Endodermal cell (in vitro differentiated cells): Measurements from ENCODE around the gene SPIN1. TPM values are rescaled to one million over a fixed set of nuclear protein-coding genes. Genes with fewer than 3 reads are reported as not detected.

Source experiments
- DNase-seq: peaks from one replicate; pipeline ENCODE4 v3.0.0-alpha.2; 2017
- H3K27ac ChIP-seq: 2 replicates; pipeline ENCODE4 v1.5.1; 2013; ENCODE audit warnings: mild to moderate bottlenecking, low read depth, low read length, moderate library complexity
- H3K27me3 ChIP-seq: 2 replicates; pipeline ENCODE4 v1.6.1; 2013; ENCODE audit warnings: mild to moderate bottlenecking, low read length, moderate library complexity; ENCODE audit not compliant: insufficient read depth, control insufficient read depth, poor library complexity, severe bottlenecking
- H3K36me3 ChIP-seq: 2 replicates; pipeline ENCODE4 v1.7.0; 2013; ENCODE audit warnings: mild to moderate bottlenecking, low read length, moderate library complexity; ENCODE audit not compliant: control insufficient read depth, insufficient read depth
- H3K4me1 ChIP-seq: one replicate; pipeline ENCODE4 v1.7.0; 2013; ENCODE audit warnings: low read length; ENCODE audit not compliant: control insufficient read depth, insufficient read depth
- H3K4me3 ChIP-seq: 2 replicates; pipeline ENCODE4 v1.5.1; 2013; ENCODE audit warnings: mild to moderate bottlenecking, low read length, moderate library complexity
- H3K9ac ChIP-seq: 2 replicates; pipeline ENCODE4 v1.6.1; 2013; ENCODE audit warnings: mild to moderate bottlenecking, low read length, moderate library complexity; ENCODE audit not compliant: poor library complexity, severe bottlenecking; ENCODE audit errors: extremely low read depth
- H3K9me3 ChIP-seq: 2 replicates; pipeline ENCODE4 v1.6.1; 2013; ENCODE audit warnings: mild to moderate bottlenecking, low read length, moderate library complexity; ENCODE audit not compliant: control insufficient read depth
- H3K27ac Mint-ChIP-seq: 2 replicates; pipeline ENCODE4 v1.8.0; 2020; ENCODE audit warnings: mixed read lengths
- H3K27me3 Mint-ChIP-seq: 2 replicates; pipeline ENCODE4 v1.8.0; 2021; ENCODE audit warnings: mild to moderate bottlenecking, mixed read lengths; ENCODE audit not compliant: insufficient read depth
- H3K36me3 Mint-ChIP-seq: 2 replicates; pipeline ENCODE4 v1.8.0; 2020; ENCODE audit warnings: low read depth, mixed read lengths
- H3K4me1 Mint-ChIP-seq: 2 replicates; pipeline ENCODE4 v1.8.0; 2020; ENCODE audit warnings: mixed read lengths
- H3K4me3 Mint-ChIP-seq: 2 replicates; pipeline ENCODE4 v1.8.0; 2020; ENCODE audit warnings: mild to moderate bottlenecking, moderate library complexity, mixed read lengths
- H3K9me3 Mint-ChIP-seq: 2 replicates; pipeline ENCODE4 v1.8.0; 2020; ENCODE audit warnings: mild to moderate bottlenecking, mixed read lengths
- WGBS, 2 experiments: methylation state at CpG; one replicate each; pipeline versions ENCODE4 v1.1.5 to v1.1.7; 2013; ENCODE audit warnings: missing lambda C conversion rate in 2 of 2, mixed read lengths in 1 of 2; ENCODE audit not compliant: insufficient coverage in 1 of 2, insufficient read length in 1 of 2; 5-methylcytosine and 5-hydroxymethylcytosine counted together
- total RNA-seq, 2 donors: library from RNA; stranded (reverse); fragmentation: NEBNext Ultra II Directional in 1 of 2; extraction: Animal tissue kit (Norgen Biotek cat#: 25700) in 1 of 2; gene quantifications; 2 replicates in 1 of 2; 3 replicates in 1 of 2; pipeline ENCODE4 v1.2.1, GENCODE V29; 2021
- TF ChIP-seq, protein P1 (sequence below): fragments of 200-600 bp; sonication (generic); conservative IDR thresholded peaks from 2 replicates; pipeline ENCODE4 v1.5.0; 2021; ENCODE audit warnings: antibody characterized with exemption, mild to moderate bottlenecking

Gene SPIN1
- total RNA-seq, 2 donors from 2014 or later: 117 to 129 TPM

DNA sequence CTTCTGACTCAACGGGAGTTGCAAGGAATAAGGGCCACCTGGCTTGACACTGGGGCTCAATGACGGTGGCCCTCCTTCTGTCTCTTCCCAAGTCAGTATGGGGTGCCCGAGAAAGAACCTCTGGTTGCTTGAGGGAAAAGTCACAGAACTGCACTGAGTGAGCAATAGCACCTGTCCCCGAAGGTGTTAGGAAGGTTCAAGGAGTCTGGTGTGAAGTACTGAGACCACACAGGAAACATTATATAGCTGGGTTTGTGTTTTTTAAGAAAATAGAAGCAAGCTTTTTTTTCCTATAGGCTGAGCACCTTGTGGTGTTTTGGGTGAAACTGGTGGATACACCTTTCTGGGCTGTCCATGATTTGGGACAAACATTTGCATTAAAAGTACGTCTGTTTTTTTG, 62.9 kb downstream of the SPIN1 start:
- no peak overlapping the region for H3K27ac Mint-ChIP-seq
- DNase-seq: no peak
- Histone ChIP-seq H3K9me3 (no peaks in the 10 kb centered on the region), H3K27me3 (no peaks in the 10 kb centered on the region), H3K9ac (no peak overlapping the region), H3K27ac (no peak overlapping the region), H3K4me1 (no peaks in the 10 kb centered on the region), H3K36me3 (peaks cover 66% of the 10 kb centered on the region), H3K4me3 (no peak overlapping the region)
- no peaks in the 10 kb centered on the region for H3K27me3 Mint-ChIP-seq
- H3K4me1 Mint-ChIP-seq: peaks cover 2% of the 10 kb centered on the region
- TF ChIP-seq, protein P1, sequence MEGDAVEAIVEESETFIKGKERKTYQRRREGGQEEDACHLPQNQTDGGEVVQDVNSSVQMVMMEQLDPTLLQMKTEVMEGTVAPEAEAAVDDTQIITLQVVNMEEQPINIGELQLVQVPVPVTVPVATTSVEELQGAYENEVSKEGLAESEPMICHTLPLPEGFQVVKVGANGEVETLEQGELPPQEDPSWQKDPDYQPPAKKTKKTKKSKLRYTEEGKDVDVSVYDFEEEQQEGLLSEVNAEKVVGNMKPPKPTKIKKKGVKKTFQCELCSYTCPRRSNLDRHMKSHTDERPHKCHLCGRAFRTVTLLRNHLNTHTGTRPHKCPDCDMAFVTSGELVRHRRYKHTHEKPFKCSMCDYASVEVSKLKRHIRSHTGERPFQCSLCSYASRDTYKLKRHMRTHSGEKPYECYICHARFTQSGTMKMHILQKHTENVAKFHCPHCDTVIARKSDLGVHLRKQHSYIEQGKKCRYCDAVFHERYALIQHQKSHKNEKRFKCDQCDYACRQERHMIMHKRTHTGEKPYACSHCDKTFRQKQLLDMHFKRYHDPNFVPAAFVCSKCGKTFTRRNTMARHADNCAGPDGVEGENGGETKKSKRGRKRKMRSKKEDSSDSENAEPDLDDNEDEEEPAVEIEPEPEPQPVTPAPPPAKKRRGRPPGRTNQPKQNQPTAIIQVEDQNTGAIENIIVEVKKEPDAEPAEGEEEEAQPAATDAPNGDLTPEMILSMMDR: no peak
- peaks cover 44% of the 10 kb centered on the region for H3K36me3 Mint-ChIP-seq
- no peak overlapping the region for H3K4me3 Mint-ChIP-seq
- H3K9me3 Mint-ChIP-seq: no peaks in the 10 kb centered on the region
- WGBS, 2 experiments: 90 to 92% methylated on average over 4 to 5 of the region's 5 CpGs

DNA sequence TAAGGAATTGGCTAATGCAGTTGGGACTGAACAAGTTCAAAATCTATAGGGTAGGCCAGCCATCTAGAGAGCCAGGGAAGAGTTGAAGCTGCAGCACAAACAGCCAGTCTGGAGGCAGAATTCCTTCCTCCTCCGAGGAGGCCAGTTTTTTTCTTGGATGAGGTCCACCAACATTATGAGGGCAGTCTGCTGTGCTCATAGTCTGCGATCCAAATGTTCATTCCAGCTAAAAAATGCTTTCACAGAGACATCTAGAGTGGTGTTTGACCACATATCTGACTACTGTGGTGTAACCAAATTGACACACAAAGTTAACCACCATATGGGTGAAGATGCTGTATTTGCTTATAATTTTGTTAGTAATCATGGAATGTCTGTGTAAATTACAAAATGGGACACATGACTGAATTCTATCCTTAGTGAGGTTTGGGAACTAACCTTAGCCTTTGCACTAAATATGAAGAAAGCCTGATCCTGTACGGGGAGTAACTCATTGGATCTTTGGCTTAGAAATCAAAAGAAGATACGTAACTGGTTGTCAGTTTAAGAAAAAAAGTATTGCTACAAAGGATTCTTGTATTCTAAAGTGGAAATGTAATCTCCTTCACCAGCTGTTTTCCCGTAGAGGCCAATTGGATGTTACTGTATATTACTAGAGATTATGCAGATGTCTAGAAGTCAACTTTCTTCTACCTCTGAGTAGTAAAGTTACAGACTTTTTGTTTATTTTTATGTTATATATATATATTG, 70.6 kb downstream of the SPIN1 start:
- Histone ChIP-seq H3K4me1 (peaks cover 2% of the 10 kb centered on the region), H3K36me3 (peaks cover 59% of the 10 kb centered on the region), H3K9me3 (no peaks in the 10 kb centered on the region), H3K4me3 (no peak overlapping the region), H3K27ac (no peak overlapping the region), H3K9ac (no peak overlapping the region), H3K27me3 (no peaks in the 10 kb centered on the region)
- H3K4me3 Mint-ChIP-seq: no peak overlapping the region
- no peak overlapping the region for H3K27ac Mint-ChIP-seq
- H3K9me3 Mint-ChIP-seq: no peaks in the 10 kb centered on the region
- TF ChIP-seq, protein P1: no peak
- H3K27me3 Mint-ChIP-seq: no peaks in the 10 kb centered on the region
- peaks cover 20% of the 10 kb centered on the region for H3K36me3 Mint-ChIP-seq
- peaks cover 10% of the 10 kb centered on the region for H3K4me1 Mint-ChIP-seq
- DNase-seq: no peak
- 93 to 96% methylated on average over 3 to 5 of the region's 5 CpGs for WGBS, 2 experiments

DNA sequence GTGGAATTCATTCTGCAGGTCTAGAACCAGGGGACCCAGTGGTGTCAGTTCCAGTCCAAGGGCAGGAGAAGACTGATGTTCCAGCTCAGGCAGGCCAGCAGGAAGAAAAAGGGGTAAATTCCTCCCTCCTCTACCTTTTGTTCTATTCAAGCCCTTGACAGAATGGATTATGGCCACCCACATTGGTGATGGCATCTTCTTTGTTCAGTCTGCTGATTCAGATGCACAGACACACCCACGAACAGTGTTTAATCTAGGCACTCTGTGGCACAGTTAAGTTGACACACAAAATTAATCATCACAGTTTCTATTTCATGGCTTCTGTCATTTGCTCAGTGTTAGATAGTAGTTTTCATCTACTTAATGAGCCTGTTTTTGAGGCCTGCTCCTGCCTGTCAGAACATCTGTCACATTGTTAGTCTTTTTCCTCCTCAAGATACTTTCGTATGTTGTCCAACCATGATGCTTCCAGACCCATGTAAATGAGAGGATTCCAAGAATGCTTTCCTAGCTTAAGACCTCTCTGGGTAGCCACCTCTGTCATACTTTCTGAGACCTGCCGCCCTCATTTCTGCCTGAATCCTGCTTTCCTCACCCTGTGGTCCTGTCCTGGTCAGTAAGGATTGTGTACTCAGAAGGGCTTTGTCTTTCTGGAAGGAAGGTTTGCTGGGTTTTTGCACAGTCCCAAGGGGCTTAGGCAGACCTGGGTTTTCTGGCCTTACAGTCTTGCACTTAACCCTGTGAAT, 72.5 kb downstream of the SPIN1 start:
- no peak for DNase-seq
- H3K27me3 Mint-ChIP-seq: no peaks in the 10 kb centered on the region
- H3K36me3 Mint-ChIP-seq: peaks cover 23% of the 10 kb centered on the region
- no peaks in the 10 kb centered on the region for H3K9me3 Mint-ChIP-seq
- no peaks in the 10 kb centered on the region for H3K27me3 ChIP-seq
- 89% methylated on average over 2 to 3 of the region's 3 CpGs for WGBS, 2 experiments
- H3K9ac ChIP-seq: no peak overlapping the region
- peak overlapping the region; percentile 56 for H3K27ac ChIP-seq
- peaks cover 10% of the 10 kb centered on the region for H3K4me1 Mint-ChIP-seq
- H3K4me1 ChIP-seq: peaks cover 2% of the 10 kb centered on the region
- H3K36me3 ChIP-seq: peaks cover 55% of the 10 kb centered on the region
- H3K4me3 ChIP-seq: no peak overlapping the region
- H3K4me3 Mint-ChIP-seq: no peak overlapping the region
- TF ChIP-seq, protein P1: no peak
- H3K27ac Mint-ChIP-seq: peak overlapping the region; percentile 11
- no peaks in the 10 kb centered on the region for H3K9me3 ChIP-seq
